Endothelial cell of umbilical vein (primary cell): ENCODE results near the gene LINC00237. TPM values are rescaled to one million over a fixed set of nuclear protein-coding genes. Genes with fewer than 3 reads are reported as not detected.

Source experiments
- BruUV-seq: library from RNA; stranded (reverse); fragments of 400-500 nt; replicated peaks from 2 replicates; lab custom pipeline; 2021; lab: Mats Ljungman, UMichigan
- CTCF ChIA-PET: fragments of 300-600, 350-600 bp; sonication (Branson Sonifier 250); formaldehyde crosslinking; loops from one replicate; lab custom pipeline; 2021; ENCODE audit warnings: antibody characterized with exemption, inconsistent platforms; lab: Charles Lee
- POLR2A ChIA-PET: fragments of 300-600, 350-600 bp; sonication (Branson Sonifier 250); formaldehyde crosslinking; loops from one replicate; lab custom pipeline; 2021; ENCODE audit warnings: antibody characterized with exemption, inconsistent platforms; lab: Charles Lee
- DNase-seq: peaks from one replicate; pipeline ENCODE4 v3.0.0-alpha.2; 2011; ENCODE audit warnings: low read depth, low spot score
- FAIRE-seq: peaks from 2 replicates; lab custom pipeline; 2011; peaks lifted over from hg19 to GRCh38; lab: Jason Lieb, UNC
- H2AFZ ChIP-seq: 2 replicates; pipeline ENCODE4 v1.6.0; 2012; ENCODE audit warnings: low read depth, low read length, control low read depth, inconsistent platforms
- H3K27ac ChIP-seq: 2 replicates; pipeline ENCODE4 v1.5.1; 2011; ENCODE audit warnings: low read depth, mild to moderate bottlenecking, control low read depth, low read length, moderate library complexity; ENCODE audit not compliant: insufficient read depth
- H3K27me3 ChIP-seq, 2 experiments: 2 replicates each; pipeline versions ENCODE4 v1.6.0 to v1.6.1; 2011; ENCODE audit warnings: low read length in 2 of 2, mixed read lengths in 1 of 2; ENCODE audit not compliant: control insufficient read depth in 2 of 2, insufficient read depth in 2 of 2
- H3K36me3 ChIP-seq, 2 experiments: 2 replicates in 1 of 2; 3 replicates in 1 of 2; pipeline ENCODE4 v1.5.1; 2011; ENCODE audit warnings: low read length in 2 of 2, mild to moderate bottlenecking in 1 of 2, moderate library complexity in 1 of 2; ENCODE audit not compliant: control insufficient read depth in 2 of 2, insufficient read depth in 2 of 2; ENCODE audit errors: extremely low read depth in 1 of 2
- H3K4me1 ChIP-seq: 3 replicates; pipeline ENCODE4 v1.5.1; 2011; ENCODE audit warnings: mild to moderate bottlenecking, low read length; ENCODE audit not compliant: control insufficient read depth, insufficient read depth; ENCODE audit errors: extremely low read depth
- H3K4me2 ChIP-seq: 2 replicates; pipeline ENCODE4 v1.6.1; 2011; ENCODE audit warnings: low read length, control low read depth, mixed read lengths; ENCODE audit not compliant: insufficient read depth
- H3K4me3 ChIP-seq, 3 experiments: fragments of 200-600 bp in 1 of 3; sonication (generic), shearing (Covaris generic) in 1 of 3; replicated peaks in 1 of 3; 2 replicates each; pipeline ENCODE4 v1.5.1; 2011 to 2016; ENCODE audit warnings: control low read depth in 3 of 3, low read length in 3 of 3, mild to moderate bottlenecking in 2 of 3, inconsistent platforms in 1 of 3, low read depth in 1 of 3, moderate library complexity in 1 of 3; ENCODE audit not compliant: insufficient read depth in 1 of 3
- H3K79me2 ChIP-seq: 2 replicates; pipeline ENCODE4 v1.6.0; 2012; ENCODE audit warnings: low read length, inconsistent platforms; ENCODE audit not compliant: control insufficient read depth, insufficient read depth
- H3K9ac ChIP-seq: replicated peaks from 2 replicates; pipeline ENCODE3; 2011; ENCODE audit warnings: low read length, control low read depth; ENCODE audit not compliant: insufficient read depth; ENCODE audit errors: extremely low read depth
- H3K9me1 ChIP-seq: replicated peaks from 3 replicates; pipeline ENCODE4 v1.6.0; 2011; ENCODE audit warnings: mild to moderate bottlenecking, low read length; ENCODE audit not compliant: control insufficient read depth, insufficient read depth; ENCODE audit errors: extremely low read depth
- H3K9me3 ChIP-seq: replicated peaks from 2 replicates; pipeline ENCODE4 v1.5.1; 2012; ENCODE audit warnings: low read length, inconsistent platforms; ENCODE audit not compliant: control insufficient read depth, insufficient read depth
- H4K20me1 ChIP-seq: replicated peaks from 2 replicates; pipeline ENCODE3; 2011; ENCODE audit warnings: mild to moderate bottlenecking, low read length; ENCODE audit not compliant: control insufficient read depth, insufficient read depth; ENCODE audit errors: extremely low read depth
- EZH2 ChIP-seq: IDR thresholded peaks from 2 replicates; pipeline ENCODE4 v1.6.1; 2012; ENCODE audit warnings: borderline replicate concordance, low read depth, mild to moderate bottlenecking, moderate library complexity, low read length, inconsistent platforms; ENCODE audit not compliant: severe bottlenecking
- MAX ChIP-seq: IDR thresholded peaks from 2 replicates; pipeline ENCODE4 v1.6.1; 2011; ENCODE audit not compliant: insufficient read depth, insufficient read length
- dilution Hi-C: fragments of 300-500 bp; cut with MboI; formaldehyde crosslinking; loops from one replicate; pipeline ENCODE4 v1.15.0; 2019; ENCODE audit warnings: low sequenced_read_pairs; ENCODE audit not compliant: extremely low pct_ligation_motif_present
- intact Hi-C: fragments of 100-400 bp; cut with micrococcal nuclease; formaldehyde crosslinking; loops from one replicate; pipeline ENCODE4 v1.10.0; 2022
- polyA plus RNA-seq, 4 experiments: library from polyadenylated mRNA; depleted of rRNA in 3 of 4; stranded (reverse) in 3 of 4; unstranded in 1 of 4; fragments of >200 nt; gene quantifications; 2 replicates each; pipeline versions ENCODE4 v1.2.1 to v1.2.3, GENCODE V29; 2011 to 2012; ENCODE audit warnings: missing spikeins in 1 of 4
- total RNA-seq: library from RNA; stranded (reverse); gene quantifications from 2 replicates; pipeline ENCODE4 v1.2.3, GENCODE V29; 2021

LINC00237 gene
- total and polyA plus RNA-seq, 2 donors (not counting 3 experiments of a cell fraction or from before 2014, with no cell fraction given) = not detected

DNA sequence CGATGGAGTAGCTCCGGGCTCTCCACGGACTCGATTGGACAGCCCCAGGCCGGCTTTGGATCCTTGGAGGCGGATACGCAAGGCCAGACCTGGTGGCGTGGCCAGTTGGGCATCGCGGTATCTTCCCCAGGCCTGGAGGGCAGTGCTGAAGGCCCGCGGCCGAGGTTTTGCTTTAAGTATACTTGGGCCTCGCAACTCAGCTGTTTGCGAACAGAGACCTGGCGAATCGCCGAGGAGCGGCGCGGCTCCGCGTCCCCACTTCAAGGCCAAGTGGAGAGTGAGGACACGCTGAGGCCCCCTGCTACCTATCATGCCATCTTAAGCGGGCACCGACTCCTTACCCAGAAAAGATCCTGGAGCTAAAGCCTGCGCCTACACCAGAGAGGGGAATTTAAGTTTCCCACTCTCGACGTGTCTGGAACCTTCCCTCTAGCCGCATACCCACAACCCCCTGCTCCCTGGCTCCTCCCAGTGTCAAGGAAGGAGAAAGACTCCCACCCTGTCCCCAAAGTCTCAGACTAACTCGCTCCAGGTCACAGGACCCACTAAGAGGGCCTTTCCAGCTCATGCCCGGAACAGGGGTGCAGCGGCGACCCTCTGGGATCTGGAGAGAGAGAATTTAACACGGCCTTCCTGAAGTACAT, 4.1 kb downstream of the LINC00237 start:
- TF ChIP-seq EZH2 = peak; percentile 37
- TF ChIP-seq MAX = no peak
- H3K4me1 ChIP-seq = peaks cover 13% of the 10 kb centered on the region
- no peaks in the 10 kb centered on the region for H3K9me1 ChIP-seq
- BruUV-seq = no TSS peak
- H3K9ac ChIP-seq = no peak overlapping the region
- ChIA-PET POLR2A (no interaction called here), CTCF (interaction anchor here (0.7 to 2.8 kb wide), 4 partner anchors 15 to 404 kb away, joined by 3 to 8 read pairs (median 4); no protein-coding TSS in a partner anchor)
- no peak overlapping the region for H3K4me2 ChIP-seq
- intact Hi-C loops = loop anchor here (2.0 to 5.0 kb wide), 2 partner anchors 23 to 135 kb away; no protein-coding TSS in a partner anchor
- no peak overlapping the region for H3K4me3 ChIP-seq
- no peak for DNase-seq
- peaks cover 81 to 99% of the 10 kb centered on the region in 2 experiments for H3K27me3 ChIP-seq
- H4K20me1 ChIP-seq = no peaks in the 10 kb centered on the region
- no peaks in the 10 kb centered on the region for H3K36me3 ChIP-seq
- H3K9me3 ChIP-seq = no peaks in the 10 kb centered on the region
- dilution Hi-C loops = no loop called here
- no peak for FAIRE-seq
- H2AFZ ChIP-seq = no peak overlapping the region
- no peaks in the 10 kb centered on the region for H3K79me2 ChIP-seq
- no peak overlapping the region for H3K27ac ChIP-seq

DNA sequence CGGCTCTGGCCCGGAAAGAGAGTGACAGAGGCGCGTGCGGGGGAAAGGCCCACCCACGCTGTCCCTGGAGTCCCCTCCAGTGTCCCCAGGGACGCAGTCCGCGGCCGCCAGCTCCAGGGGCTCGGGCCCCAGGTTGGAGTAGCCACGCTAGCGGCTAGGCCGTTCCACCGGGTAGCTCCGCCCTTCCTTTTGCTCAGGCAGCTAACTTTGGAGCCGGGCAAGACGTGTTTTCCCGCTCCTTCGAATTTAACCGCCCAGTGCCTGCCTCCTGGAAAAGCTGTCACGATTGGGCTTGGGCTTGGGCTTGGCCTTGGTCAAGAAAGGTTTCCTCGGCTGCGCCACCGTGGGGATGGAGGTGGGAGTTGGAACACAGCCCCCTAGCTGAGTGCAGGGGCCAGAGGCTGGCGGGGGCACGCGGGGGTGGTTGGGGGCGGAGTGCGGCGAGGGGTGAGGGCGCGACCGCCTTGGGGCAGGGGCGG, 4.7 kb downstream of the LINC00237 start:
- no peaks in the 10 kb centered on the region for H3K79me2 ChIP-seq
- H4K20me1 ChIP-seq = no peaks in the 10 kb centered on the region
- BruUV-seq = no TSS peak
- no peak overlapping the region for H2AFZ ChIP-seq
- H3K27ac ChIP-seq = no peak overlapping the region
- H3K4me2 ChIP-seq = no peak overlapping the region
- DNase-seq (no peak), FAIRE-seq (no peak)
- intact Hi-C loops (loop anchor here (2.0 to 5.0 kb wide), 2 partner anchors 23 to 136 kb away; no protein-coding TSS in a partner anchor), dilution Hi-C loops (no loop called here)
- no peaks in the 10 kb centered on the region for H3K9me3 ChIP-seq
- peaks cover 78 to 99% of the 10 kb centered on the region in 2 experiments for H3K27me3 ChIP-seq
- H3K36me3 ChIP-seq = no peaks in the 10 kb centered on the region
- ChIA-PET CTCF (interaction anchor here (1.1 to 2.8 kb wide), 3 partner anchors 24 to 405 kb away, joined by 3 to 8 read pairs (median 3); partner anchors contain the start of gene KIZ), POLR2A (no interaction called here)
- peaks cover 13% of the 10 kb centered on the region for H3K4me1 ChIP-seq
- TF ChIP-seq EZH2 (peak; percentile 42), MAX (no peak)
- H3K9me1 ChIP-seq = no peaks in the 10 kb centered on the region
- H3K9ac ChIP-seq = no peak overlapping the region
- H3K4me3 ChIP-seq = no peak overlapping the region
